Endodermal cell (in vitro differentiated cells): ENCODE measurements around the gene AKR1D1. TPM values are rescaled to one million over a fixed set of nuclear protein-coding genes. Genes with fewer than 3 reads are reported as not detected.

Experiments
- DNase-seq: peaks from one replicate; pipeline ENCODE4 v3.0.0-alpha.2; 2017
- H3K27ac ChIP-seq: 2 replicates; pipeline ENCODE4 v1.5.1; 2013; ENCODE audit warnings: mild to moderate bottlenecking, low read depth, low read length, moderate library complexity
- H3K27me3 ChIP-seq: 2 replicates; pipeline ENCODE4 v1.6.1; 2013; ENCODE audit warnings: mild to moderate bottlenecking, low read length, moderate library complexity; ENCODE audit not compliant: insufficient read depth, control insufficient read depth, poor library complexity, severe bottlenecking
- H3K36me3 ChIP-seq: 2 replicates; pipeline ENCODE4 v1.7.0; 2013; ENCODE audit warnings: mild to moderate bottlenecking, low read length, moderate library complexity; ENCODE audit not compliant: control insufficient read depth, insufficient read depth
- H3K4me1 ChIP-seq: one replicate; pipeline ENCODE4 v1.7.0; 2013; ENCODE audit warnings: low read length; ENCODE audit not compliant: control insufficient read depth, insufficient read depth
- H3K4me3 ChIP-seq: 2 replicates; pipeline ENCODE4 v1.5.1; 2013; ENCODE audit warnings: mild to moderate bottlenecking, low read length, moderate library complexity
- H3K9ac ChIP-seq: 2 replicates; pipeline ENCODE4 v1.6.1; 2013; ENCODE audit warnings: mild to moderate bottlenecking, low read length, moderate library complexity; ENCODE audit not compliant: poor library complexity, severe bottlenecking; ENCODE audit errors: extremely low read depth
- H3K9me3 ChIP-seq: 2 replicates; pipeline ENCODE4 v1.6.1; 2013; ENCODE audit warnings: mild to moderate bottlenecking, low read length, moderate library complexity; ENCODE audit not compliant: control insufficient read depth
- H3K27ac Mint-ChIP-seq: 2 replicates; pipeline ENCODE4 v1.8.0; 2020; ENCODE audit warnings: mixed read lengths
- H3K27me3 Mint-ChIP-seq: 2 replicates; pipeline ENCODE4 v1.8.0; 2021; ENCODE audit warnings: mild to moderate bottlenecking, mixed read lengths; ENCODE audit not compliant: insufficient read depth
- H3K36me3 Mint-ChIP-seq: 2 replicates; pipeline ENCODE4 v1.8.0; 2020; ENCODE audit warnings: low read depth, mixed read lengths
- H3K4me1 Mint-ChIP-seq: 2 replicates; pipeline ENCODE4 v1.8.0; 2020; ENCODE audit warnings: mixed read lengths
- H3K4me3 Mint-ChIP-seq: 2 replicates; pipeline ENCODE4 v1.8.0; 2020; ENCODE audit warnings: mild to moderate bottlenecking, moderate library complexity, mixed read lengths
- H3K9me3 Mint-ChIP-seq: 2 replicates; pipeline ENCODE4 v1.8.0; 2020; ENCODE audit warnings: mild to moderate bottlenecking, mixed read lengths
- CTCF ChIP-seq: fragments of 200-600 bp; sonication (generic); conservative IDR thresholded peaks from 2 replicates; pipeline ENCODE4 v1.5.0; 2021; ENCODE audit warnings: antibody characterized with exemption, mild to moderate bottlenecking
- WGBS, 2 experiments: methylation state at CpG; one replicate each; pipeline versions ENCODE4 v1.1.5 to v1.1.7; 2013; ENCODE audit warnings: missing lambda C conversion rate in 2 of 2, mixed read lengths in 1 of 2; ENCODE audit not compliant: insufficient coverage in 1 of 2, insufficient read length in 1 of 2; 5-methylcytosine and 5-hydroxymethylcytosine counted together
- total RNA-seq, 2 donors: library from RNA; stranded (reverse); fragmentation: NEBNext Ultra II Directional in 1 of 2; extraction: Animal tissue kit (Norgen Biotek cat#: 25700) in 1 of 2; gene quantifications; 2 replicates in 1 of 2; 3 replicates in 1 of 2; pipeline ENCODE4 v1.2.1, GENCODE V29; 2021

The AKR1D1 gene
- total RNA-seq, 2 donors from 2014 or later, result not detected

- H3K27me3 Mint-ChIP-seq, result no peaks in the 10 kb centered on the region
- peaks cover 77% of the 10 kb centered on the region for H3K9me3 Mint-ChIP-seq
- TF ChIP-seq CTCF, result no peak
- H3K4me1 Mint-ChIP-seq, result peaks cover 22% of the 10 kb centered on the region
- Histone ChIP-seq H3K9me3 (peaks cover 84% of the 10 kb centered on the region), H3K4me3 (no peak overlapping the region), H3K27ac (no peak overlapping the region), H3K27me3 (no peaks in the 10 kb centered on the region), H3K36me3 (no peaks in the 10 kb centered on the region), H3K4me1 (no peaks in the 10 kb centered on the region), H3K9ac (peak overlapping the region; percentile 11)
- DNase-seq, result no peak
- H3K27ac Mint-ChIP-seq, result peak overlapping the region; percentile 71
- peaks cover 18% of the 10 kb centered on the region for H3K36me3 Mint-ChIP-seq
- H3K4me3 Mint-ChIP-seq, result no peak overlapping the region
- no CpG with 5 or more reads among the region's 2 CpGs for WGBS, 2 experiments
These were observed 46.3 kb upstream of the AKR1D1 start for GRCh38 chr7:138029941-138030340.

DNA sequence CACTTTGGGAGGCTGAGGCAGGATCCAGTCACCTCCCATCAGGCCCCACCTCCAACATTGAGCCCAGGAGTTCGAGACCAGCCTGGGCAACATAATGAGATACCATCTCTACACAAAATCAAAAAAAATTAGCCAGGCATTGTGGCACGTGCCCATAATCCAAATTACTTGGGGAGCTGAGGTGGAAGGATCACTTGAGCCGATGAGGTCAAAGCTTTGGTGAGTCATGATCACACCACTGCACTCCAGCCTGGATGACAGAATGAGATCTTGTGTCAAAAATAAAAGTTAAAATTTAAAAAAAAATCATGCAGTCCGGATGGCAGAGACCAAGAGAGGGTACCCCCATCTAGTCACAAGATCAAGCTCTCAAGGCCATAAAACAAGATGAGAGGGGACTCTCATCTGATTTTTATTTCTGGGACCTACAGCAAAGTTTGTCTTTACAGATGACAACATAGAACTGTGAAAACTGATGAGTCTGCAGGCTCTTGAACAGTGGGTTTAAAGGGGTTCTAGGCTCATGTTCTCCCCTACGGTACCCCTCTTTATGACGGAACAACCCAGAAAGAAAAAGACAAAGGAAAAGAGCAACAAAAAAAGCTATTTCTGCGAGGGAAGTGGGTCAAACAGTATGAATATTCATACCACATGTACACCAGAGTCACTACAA is 45.4 kb upstream of the AKR1D1 start:
- Histone ChIP-seq H3K36me3 (no peaks in the 10 kb centered on the region), H3K27ac (no peak overlapping the region), H3K4me3 (no peak overlapping the region), H3K9ac (no peak overlapping the region), H3K9me3 (peaks cover 81% of the 10 kb centered on the region), H3K4me1 (no peaks in the 10 kb centered on the region), H3K27me3 (no peaks in the 10 kb centered on the region)
- WGBS, 2 experiments, result 88 to 94% methylated on average over 6 to 7 of the region's 7 CpGs
- no peak for DNase-seq
- no peak overlapping the region for H3K4me3 Mint-ChIP-seq
- no peak for TF ChIP-seq CTCF
- peaks cover 75% of the 10 kb centered on the region for H3K9me3 Mint-ChIP-seq
- H3K36me3 Mint-ChIP-seq, result peaks cover 17% of the 10 kb centered on the region
- H3K27me3 Mint-ChIP-seq, result no peaks in the 10 kb centered on the region
- peaks cover 22% of the 10 kb centered on the region for H3K4me1 Mint-ChIP-seq
- H3K27ac Mint-ChIP-seq, result peak overlapping the region; percentile 71

- H3K27ac Mint-ChIP-seq, result no peak overlapping the region
- Histone ChIP-seq H3K36me3 (no peaks in the 10 kb centered on the region), H3K9me3 (peaks cover 79% of the 10 kb centered on the region), H3K27me3 (no peaks in the 10 kb centered on the region), H3K27ac (no peak overlapping the region), H3K4me3 (no peak overlapping the region), H3K4me1 (no peaks in the 10 kb centered on the region), H3K9ac (no peak overlapping the region)
- peaks cover 15% of the 10 kb centered on the region for H3K4me1 Mint-ChIP-seq
- DNase-seq, result no peak
- no peak for TF ChIP-seq CTCF
- no peaks in the 10 kb centered on the region for H3K27me3 Mint-ChIP-seq
- H3K36me3 Mint-ChIP-seq, result peaks cover 11% of the 10 kb centered on the region
- peaks cover 71% of the 10 kb centered on the region for H3K9me3 Mint-ChIP-seq
- no peak overlapping the region for H3K4me3 Mint-ChIP-seq
These were observed 44.1 kb upstream of the AKR1D1 start for GRCh38 chr7:138032186-138032585.
